OCI-LY7 (cell line): ENCODE results near the gene DCAF11. TPM values are rescaled to one million over a fixed set of nuclear protein-coding genes. Genes with fewer than 3 reads are reported as not detected.

Experiments
- BruUV-seq: library from RNA; stranded (reverse); fragments of 400-500 nt; replicated peaks from 2 replicates; lab custom pipeline; 2021; lab: Mats Ljungman, UMichigan
- CTCF ChIA-PET: fragments of 300-600 bp; sonication (Branson Sonifier 250); formaldehyde crosslinking; loops from one replicate; lab custom pipeline; 2022; ENCODE audit warnings: antibody characterized with exemption; ENCODE audit not compliant: unreplicated experiment; lab: Charles Lee
- POLR2A ChIA-PET: fragments of 300-600 bp; sonication (Branson Sonifier 250); formaldehyde crosslinking; loops from one replicate; lab custom pipeline; 2022; ENCODE audit warnings: antibody characterized with exemption; lab: Charles Lee
- DNase-seq: peaks from one replicate; pipeline ENCODE4 v3.0.0-alpha.2; 2015; ENCODE audit warnings: low spot score
- H2AFZ ChIP-seq: fragments of 200-600 bp; sonication (generic), shearing (Covaris generic); 2 replicates; pipeline ENCODE4 v1.6.1; 2014; ENCODE audit warnings: mild to moderate bottlenecking, antibody characterized with exemption, low read length, moderate library complexity
- H3K27ac ChIP-seq: fragments of 200-600 bp; sonication (generic); 2 replicates; pipeline ENCODE4 v1.5.1; 2014; ENCODE audit warnings: mixed run types, low read depth, mild to moderate bottlenecking, moderate library complexity, low read length, inconsistent platforms; ENCODE audit not compliant: poor library complexity, severe bottlenecking
- H3K36me3 ChIP-seq: fragments of 200-600 bp; sonication (generic); 2 replicates; pipeline ENCODE4 v1.6.1; 2014; ENCODE audit warnings: mild to moderate bottlenecking, antibody characterized with exemption, low read length, moderate library complexity, mixed read lengths; ENCODE audit not compliant: insufficient read depth
- H3K4me1 ChIP-seq: fragments of 200-600 bp; sonication (generic); 2 replicates; pipeline ENCODE4 v1.5.1; 2014; ENCODE audit warnings: mild to moderate bottlenecking, low read length; ENCODE audit not compliant: insufficient read depth, poor library complexity, severe bottlenecking
- H3K4me2 ChIP-seq: fragments of 200-600 bp; sonication (generic); 2 replicates; pipeline ENCODE4 v1.6.1; 2014; ENCODE audit warnings: mild to moderate bottlenecking, low read length
- H3K4me3 ChIP-seq: fragments of 200-600 bp; sonication (generic); 2 replicates; pipeline ENCODE4 v1.5.1; 2014; ENCODE audit warnings: mild to moderate bottlenecking, low read depth, low read length; ENCODE audit not compliant: poor library complexity, severe bottlenecking
- H3K79me2 ChIP-seq: fragments of 200-600 bp; sonication (generic); 2 replicates; pipeline ENCODE4 v1.6.1; 2016; ENCODE audit warnings: low read depth, mild to moderate bottlenecking, low read length, moderate library complexity, mixed read lengths; ENCODE audit not compliant: insufficient read depth
- H3K9me2 ChIP-seq: fragments of 200-600 bp; sonication (generic); 2 replicates; pipeline ENCODE4 v1.6.1; 2016; ENCODE audit warnings: mild to moderate bottlenecking, low read length, mixed read lengths; ENCODE audit not compliant: insufficient read depth
- H3K9me3 ChIP-seq: fragments of 200-600 bp; sonication (generic); 2 replicates; pipeline ENCODE4 v1.6.1; 2014; ENCODE audit warnings: mild to moderate bottlenecking, mixed run types, low read length, mixed read lengths
- H4K20me1 ChIP-seq: fragments of 200-600 bp; sonication (generic); 2 replicates; pipeline ENCODE4 v1.6.1; 2014; ENCODE audit warnings: mild to moderate bottlenecking, antibody characterized with exemption, low read length, moderate library complexity, mixed read lengths; ENCODE audit not compliant: insufficient read depth
- EZH2phosphoT487 ChIP-seq: fragments of 200-600 bp; sonication (generic); IDR thresholded peaks from 2 replicates; pipeline ENCODE4 v1.6.1; 2018; ENCODE audit warnings: low read depth, borderline replicate concordance, mild to moderate bottlenecking, mixed run types, antibody characterized with exemption, low read length, moderate library complexity, mixed read lengths
- intact Hi-C: fragments of 100-400 bp; cut with micrococcal nuclease; formaldehyde crosslinking; loops from one replicate; pipeline ENCODE4 v1.10.0; 2022; ENCODE audit not compliant: unreplicated experiment
- total RNA-seq, 2 experiments: library from RNA; depleted of rRNA in 1 of 2; stranded (reverse); fragments of >200 nt in 1 of 2; shearing (Covaris generic) in 1 of 2; gene quantifications; 2 replicates each; pipeline ENCODE4 v1.2.3, GENCODE V29; 2014 to 2022
- TF ChIP-seq, protein P1 (sequence below): fragments of 200-600 bp; sonication (generic); conservative IDR thresholded peaks from 2 replicates; pipeline ENCODE4 v1.5.1; 2014; ENCODE audit warnings: mild to moderate bottlenecking, antibody characterized with exemption, low read length, moderate library complexity, mixed read lengths

DCAF11 gene
- total RNA-seq, 2 experiments from 2014 or later = 63.6 to 75.5 TPM

DNA sequence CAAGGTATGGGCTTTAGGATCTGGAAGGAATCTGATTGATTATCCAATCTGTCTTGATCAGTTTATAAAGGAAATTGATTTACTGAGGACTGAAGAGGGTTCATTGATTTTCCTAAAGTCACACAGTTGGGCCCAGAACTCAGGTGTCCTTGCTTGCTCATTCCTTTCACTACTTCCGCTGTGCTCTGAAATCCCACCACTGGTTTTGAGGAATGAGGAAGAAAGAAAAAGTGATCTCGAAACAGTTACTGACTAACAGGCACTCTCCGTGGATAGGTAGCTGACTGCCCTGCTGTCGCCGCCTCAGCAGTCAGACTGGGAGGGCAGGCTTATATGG lies 15.8 kb downstream of the DCAF11 start, which contains the start of gene FITM1:
Gene FITM1 (plus strand): TSS at position 280 of the 337 bp plus-strand sequence. CDS start 905 bp downstream, outside the sequence.
- DNase-seq = no peak
- no peak within 1 kb of the TSS for H2AFZ ChIP-seq
- no peaks in the 10 kb centered on the region for H3K79me2 ChIP-seq
- ChIA-PET CTCF (no interaction called here), POLR2A (interaction anchor here (1.3 kb wide), 1 partner anchor 35 kb away, joined by 3 read pairs; no protein-coding TSS in a partner anchor)
- H4K20me1 ChIP-seq = no peaks in the 10 kb centered on the region
- no peaks in the 10 kb centered on the region for H3K36me3 ChIP-seq
- H3K4me1 ChIP-seq = peaks cover 24% of the 10 kb centered on the region
- intact Hi-C loops = no loop called here
- H3K9me3 ChIP-seq = no peaks in the 10 kb centered on the region
- no peak within 1 kb of the TSS for H3K4me3 ChIP-seq
- H3K27ac ChIP-seq = no peak within 1 kb of the TSS
- no TSS peak for BruUV-seq
- no peak within 1 kb of the TSS for H3K4me2 ChIP-seq
- no peaks in the 10 kb centered on the region for H3K9me2 ChIP-seq
- TF ChIP-seq, protein P1, sequence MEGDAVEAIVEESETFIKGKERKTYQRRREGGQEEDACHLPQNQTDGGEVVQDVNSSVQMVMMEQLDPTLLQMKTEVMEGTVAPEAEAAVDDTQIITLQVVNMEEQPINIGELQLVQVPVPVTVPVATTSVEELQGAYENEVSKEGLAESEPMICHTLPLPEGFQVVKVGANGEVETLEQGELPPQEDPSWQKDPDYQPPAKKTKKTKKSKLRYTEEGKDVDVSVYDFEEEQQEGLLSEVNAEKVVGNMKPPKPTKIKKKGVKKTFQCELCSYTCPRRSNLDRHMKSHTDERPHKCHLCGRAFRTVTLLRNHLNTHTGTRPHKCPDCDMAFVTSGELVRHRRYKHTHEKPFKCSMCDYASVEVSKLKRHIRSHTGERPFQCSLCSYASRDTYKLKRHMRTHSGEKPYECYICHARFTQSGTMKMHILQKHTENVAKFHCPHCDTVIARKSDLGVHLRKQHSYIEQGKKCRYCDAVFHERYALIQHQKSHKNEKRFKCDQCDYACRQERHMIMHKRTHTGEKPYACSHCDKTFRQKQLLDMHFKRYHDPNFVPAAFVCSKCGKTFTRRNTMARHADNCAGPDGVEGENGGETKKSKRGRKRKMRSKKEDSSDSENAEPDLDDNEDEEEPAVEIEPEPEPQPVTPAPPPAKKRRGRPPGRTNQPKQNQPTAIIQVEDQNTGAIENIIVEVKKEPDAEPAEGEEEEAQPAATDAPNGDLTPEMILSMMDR = no peak
- TF ChIP-seq EZH2phosphoT487 = no peak

DNA sequence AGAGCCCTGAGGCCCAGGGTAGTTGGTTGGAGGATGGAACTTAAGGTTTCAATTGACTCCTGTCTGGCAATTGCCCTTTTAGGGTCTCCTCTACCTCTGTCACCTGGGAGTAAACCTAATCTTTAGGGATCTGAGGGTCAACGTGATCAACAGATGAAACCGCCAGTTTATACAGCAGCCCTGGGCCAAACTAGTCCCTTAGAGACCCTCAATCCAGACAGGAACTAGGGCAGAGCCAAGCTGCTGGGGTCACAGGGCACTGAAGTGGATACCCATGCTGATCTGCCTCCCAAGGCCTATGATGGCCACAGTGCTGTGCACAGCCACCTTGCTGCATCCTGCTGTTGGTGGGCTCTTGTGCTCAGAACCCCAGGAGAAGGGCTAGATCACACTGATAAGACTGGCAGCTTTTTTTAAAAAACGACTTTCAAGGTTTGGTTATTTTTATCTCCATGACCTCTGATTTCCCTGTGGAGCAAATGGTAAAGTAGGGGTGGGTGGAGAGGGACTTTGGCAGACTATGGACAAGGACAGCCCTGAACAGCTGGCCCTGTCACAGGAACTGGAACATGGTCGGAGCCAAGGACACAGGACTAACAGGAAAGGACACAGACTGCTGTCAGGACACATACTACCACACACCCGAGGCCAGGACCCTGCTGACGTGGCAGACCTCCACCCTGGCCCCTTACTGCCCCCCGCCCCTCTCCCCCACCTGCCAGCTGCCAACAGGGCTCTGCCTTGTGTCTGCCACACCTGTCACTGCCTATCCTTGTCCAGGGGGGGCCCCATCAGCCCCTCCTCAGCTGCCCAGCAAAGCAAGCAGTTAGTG lies 16.4 kb downstream of the DCAF11 start:
- no peak for DNase-seq
- no peak overlapping the region for H3K4me3 ChIP-seq
- no peaks in the 10 kb centered on the region for H3K79me2 ChIP-seq
- intact Hi-C loops = no loop called here
- H3K9me2 ChIP-seq = no peaks in the 10 kb centered on the region
- H3K9me3 ChIP-seq = no peaks in the 10 kb centered on the region
- POLR2A ChIA-PET = interaction anchor here (0.7 kb wide), 1 partner anchor 164 kb away, joined by 3 read pairs; no protein-coding TSS in a partner anchor
- no TSS peak for BruUV-seq
- TF ChIP-seq EZH2phosphoT487 = no peak
- TF ChIP-seq, protein P1 = no peak
- no peak overlapping the region for H2AFZ ChIP-seq
- CTCF ChIA-PET = no interaction called here
- no peak overlapping the region for H3K27ac ChIP-seq
- no peaks in the 10 kb centered on the region for H4K20me1 ChIP-seq
- H3K36me3 ChIP-seq = no peaks in the 10 kb centered on the region
- H3K4me2 ChIP-seq = no peak overlapping the region
- peaks cover 27% of the 10 kb centered on the region for H3K4me1 ChIP-seq

DNA sequence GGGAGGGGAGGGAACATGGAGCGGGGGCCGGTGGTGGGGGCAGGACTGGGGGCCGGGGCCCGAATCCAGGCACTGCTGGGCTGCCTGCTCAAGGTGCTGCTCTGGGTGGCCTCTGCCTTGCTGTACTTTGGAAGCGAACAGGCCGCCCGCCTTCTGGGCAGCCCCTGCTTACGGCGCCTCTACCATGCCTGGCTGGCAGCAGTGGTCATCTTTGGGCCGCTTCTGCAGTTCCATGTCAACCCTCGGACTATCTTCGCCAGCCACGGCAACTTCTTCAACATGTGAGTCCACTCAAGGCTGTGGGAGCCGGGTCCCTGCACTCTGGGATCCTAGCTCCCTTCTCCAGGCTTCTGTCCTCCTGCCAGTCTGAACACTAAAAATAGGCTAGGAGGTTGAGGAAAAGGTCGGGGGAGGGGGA lies 17.0 kb downstream of the DCAF11 start:
- Histone ChIP-seq H3K4me1 (peaks cover 27% of the 10 kb centered on the region), H2AFZ (no peak overlapping the region), H3K36me3 (no peaks in the 10 kb centered on the region), H3K9me3 (no peaks in the 10 kb centered on the region), H4K20me1 (no peaks in the 10 kb centered on the region), H3K4me3 (no peak overlapping the region), H3K27ac (no peak overlapping the region), H3K4me2 (no peak overlapping the region), H3K79me2 (no peaks in the 10 kb centered on the region), H3K9me2 (no peaks in the 10 kb centered on the region)
- BruUV-seq = no TSS peak
- TF ChIP-seq, protein P1 = no peak
- TF ChIP-seq EZH2phosphoT487 = no peak
- POLR2A ChIA-PET = interaction anchor here (2.8 kb wide), 1 partner anchor 16 kb away, joined by 11 read pairs; no protein-coding TSS in a partner anchor
- intact Hi-C loops = no loop called here
- CTCF ChIA-PET = no interaction called here
- DNase-seq = no peak
